GM19467 (cell line): ENCODE data around the gene CISTR.
"Not testable (repeated sequence)": the region's sequence is repeated elsewhere in the genome, so short reads cannot be mapped to it uniquely, and the experiment has no call there.

Experiments
- ATAC-seq: cut with Tn5 transposase; IDR thresholded peaks from one replicate; pipeline ENCODE4 v1.9.1; 2021; ENCODE audit warnings: mild to moderate bottlenecking, moderate library complexity; ENCODE audit not compliant: unreplicated experiment

CISTR gene

DNA sequence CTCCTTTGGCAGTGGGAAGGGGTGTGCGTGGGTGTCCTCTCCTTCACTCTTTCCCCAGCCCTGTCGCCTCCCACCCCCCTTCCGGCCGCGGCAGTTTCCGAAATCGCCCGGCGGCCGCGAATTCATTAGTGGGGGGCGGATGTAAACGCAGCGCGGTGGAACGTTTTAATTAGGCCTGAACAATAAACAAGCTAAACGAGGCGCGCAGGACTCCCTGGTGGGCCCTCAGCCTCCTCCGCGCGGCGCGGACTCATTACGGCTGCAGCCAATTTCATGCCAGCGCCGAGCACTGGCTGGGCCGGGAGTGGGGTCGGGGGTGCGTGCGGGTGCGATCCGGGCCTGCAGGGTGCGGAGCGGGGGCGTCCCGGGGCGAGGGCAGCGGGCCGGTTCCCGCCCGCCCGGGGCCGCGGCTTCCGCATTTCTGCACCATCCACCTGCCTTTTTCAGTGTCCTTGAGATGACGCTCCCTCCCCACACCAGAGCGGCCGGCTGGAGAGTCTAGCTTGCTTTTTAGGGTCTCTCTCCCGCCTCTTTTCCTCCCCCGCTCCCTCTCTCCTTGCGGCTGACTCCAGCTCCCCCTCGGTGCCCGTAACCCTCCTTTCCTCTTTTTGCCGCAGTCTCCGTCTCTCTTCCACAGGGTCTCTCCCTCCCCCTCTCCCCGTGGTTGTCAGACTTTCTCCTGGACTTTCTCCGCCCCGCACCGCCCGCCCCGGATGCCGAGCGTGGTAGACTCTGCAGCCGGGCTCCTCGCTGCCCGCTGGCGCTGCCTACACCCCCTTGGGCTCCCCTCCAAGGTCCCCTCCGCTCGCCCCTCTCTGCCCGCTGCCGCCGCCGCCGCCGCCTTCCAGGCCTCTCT, at the start of gene CISTR:
TSS of gene CISTR (minus strand) at position 644 of the 856 bp plus-strand sequence.
- ATAC-seq = no peak

GRCh38 chr12:53798575-53798974, 46.8 kb upstream of the CISTR start:
- ATAC-seq = no peak

- ATAC-seq = no peak
Measured at GRCh38 chr12:53795927-53796326, 44.1 kb upstream of the CISTR start.

DNA sequence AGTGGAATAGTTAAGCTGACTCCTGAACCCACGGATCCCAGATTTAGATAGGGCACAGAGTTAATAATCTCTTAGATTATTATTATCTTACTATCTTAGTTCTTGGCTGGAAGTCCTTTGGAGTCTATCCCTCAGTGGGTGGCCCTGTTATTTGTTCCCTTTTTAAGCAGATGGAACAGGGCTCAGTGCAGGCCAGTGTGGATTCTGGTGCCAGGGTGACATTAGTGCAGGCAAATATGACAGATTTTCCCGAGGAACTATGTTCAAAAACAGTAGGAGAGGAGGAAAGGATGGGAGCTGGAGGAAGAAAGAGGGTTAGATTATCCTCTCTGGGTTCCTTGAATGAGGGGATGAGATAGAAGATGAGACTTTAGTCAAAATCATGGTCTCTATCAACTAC, 41.4 kb upstream of the CISTR start:
- no peak for ATAC-seq

GRCh38 chr12:53791735-53792326, 40.1 kb upstream of the CISTR start:
- no peak for ATAC-seq

GRCh38 chr12:53789570-53789969, 37.8 kb upstream of the CISTR start:
- no peak for ATAC-seq

DNA sequence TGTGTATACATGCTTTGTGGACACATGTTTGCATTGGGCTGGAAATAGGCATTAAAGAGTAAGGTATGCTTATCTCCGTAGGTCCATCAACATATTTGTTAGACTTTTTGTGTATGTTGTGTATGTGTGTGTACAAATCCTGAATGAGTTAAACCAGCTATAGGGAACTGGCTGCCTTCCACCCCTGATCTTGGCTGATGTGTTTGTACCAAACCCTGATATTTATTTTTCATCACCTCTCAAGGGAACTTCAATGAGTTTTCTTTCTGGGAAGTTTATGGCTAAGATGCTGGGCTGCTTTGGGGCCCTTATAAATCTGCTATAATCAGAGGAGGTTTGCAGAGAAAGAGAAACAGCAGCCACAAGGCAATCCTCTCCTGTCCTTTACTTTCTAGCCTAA, 37.1 kb upstream of the CISTR start:
- no peak for ATAC-seq

DNA sequence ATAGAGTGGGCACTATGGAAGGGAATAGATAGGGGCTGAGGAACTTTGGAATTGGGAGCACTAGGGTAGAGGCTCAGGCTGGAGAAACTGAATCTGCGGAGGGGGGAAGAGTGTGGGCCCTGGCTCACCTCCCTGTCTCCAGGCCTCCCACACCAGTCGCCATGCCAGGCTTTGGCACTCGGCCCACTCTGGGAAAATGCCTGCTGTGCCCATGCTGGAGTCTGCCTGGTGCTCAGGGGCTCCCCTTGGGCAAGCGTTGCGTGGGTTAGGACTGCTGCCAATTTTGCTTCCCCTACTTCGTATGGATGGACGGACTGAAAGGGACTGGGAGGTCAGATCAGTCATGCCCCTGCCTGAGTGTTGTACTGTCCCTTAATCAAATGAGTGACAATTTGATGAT, 34.6 kb upstream of the CISTR start:
- no peak for ATAC-seq

- no peak for ATAC-seq
Measured at GRCh38 chr12:53785161-53785560, 33.4 kb upstream of the CISTR start.

GRCh38 chr12:53782093-53782703, 30.4 kb upstream of the CISTR start:
- no peak for ATAC-seq

DNA sequence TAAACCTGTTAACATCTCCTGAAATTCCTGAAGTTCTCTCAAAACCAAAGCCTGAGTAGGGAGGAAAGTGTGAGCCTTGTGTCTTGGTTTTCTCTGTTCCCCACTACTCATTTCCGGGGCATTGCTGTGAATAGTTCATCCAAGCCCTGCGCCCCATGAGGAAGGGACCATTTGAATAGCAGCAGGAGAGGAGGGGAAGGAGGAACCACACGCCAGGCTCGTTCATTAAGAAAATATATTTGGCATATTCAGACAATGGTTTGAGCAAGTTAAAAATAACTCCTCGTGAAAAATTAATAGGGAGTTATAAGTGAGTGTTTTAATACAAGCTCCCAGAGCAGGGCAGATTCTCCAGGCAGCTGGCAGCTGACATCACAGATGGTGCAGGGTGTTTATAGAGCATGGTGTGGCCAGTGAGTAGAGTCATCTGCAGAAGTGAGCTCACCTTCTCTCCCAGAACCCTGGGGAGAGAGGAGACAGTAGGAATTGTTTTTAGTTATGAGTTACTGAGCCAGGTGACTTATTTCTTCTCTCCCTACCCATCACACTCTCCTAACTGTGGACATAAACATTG, 29.5 kb upstream of the CISTR start:
- ATAC-seq = no peak

DNA sequence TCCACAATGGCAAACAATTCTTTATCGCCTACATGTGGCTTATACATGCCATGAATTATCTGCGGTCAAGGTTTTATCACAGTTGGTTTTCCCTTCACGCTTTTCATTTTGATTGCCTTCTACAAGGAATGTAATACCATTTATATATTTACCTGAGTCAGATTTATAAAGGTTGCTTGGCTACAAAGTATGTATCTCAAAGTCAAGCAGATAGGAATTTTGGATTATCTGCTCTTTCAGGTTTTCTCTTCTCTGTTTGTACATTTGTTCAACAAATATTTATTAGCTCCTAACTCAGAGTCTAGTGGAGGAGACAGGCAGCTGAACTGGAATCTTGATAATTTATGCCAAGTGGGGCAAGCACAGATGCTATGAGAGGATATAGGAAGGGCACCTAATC, 28.5 kb upstream of the CISTR start:
- no peak for ATAC-seq

- ATAC-seq = not testable (repeated sequence)
Measured at GRCh38 chr12:53779679-53780078, 27.9 kb upstream of the CISTR start.

DNA sequence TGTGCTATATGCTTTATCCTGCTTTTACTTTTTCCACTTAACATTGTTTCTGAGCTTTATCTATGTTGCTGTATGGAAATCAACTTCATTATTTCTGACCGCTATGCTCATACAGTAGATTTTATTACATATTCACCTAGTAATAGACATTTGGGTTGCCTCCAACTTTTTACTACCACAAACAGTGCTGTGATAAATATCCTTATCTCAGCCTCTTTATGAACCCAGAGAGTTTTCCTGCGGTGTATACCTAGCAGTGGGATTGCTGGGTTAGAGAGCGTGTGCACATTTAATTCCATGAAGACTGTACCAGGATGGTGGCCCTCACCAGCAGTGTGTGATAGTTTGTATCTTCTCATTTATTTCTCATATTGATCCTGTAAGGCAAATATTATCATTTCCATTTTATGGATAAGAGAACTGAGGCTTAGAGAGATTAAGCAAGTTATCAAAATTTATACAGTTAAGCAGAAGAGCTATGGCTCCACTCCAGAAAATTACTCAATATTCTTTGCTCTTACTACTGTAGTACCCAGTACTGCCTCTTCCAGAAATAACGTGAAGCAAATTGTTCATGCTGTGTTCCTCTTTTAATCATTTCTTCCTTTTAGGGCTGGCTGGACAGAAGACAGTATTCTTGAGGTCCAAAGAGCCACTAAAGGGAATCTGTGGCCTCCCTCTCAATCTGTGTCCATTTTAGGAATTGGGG, 26.3 kb upstream of the CISTR start:
- no peak for ATAC-seq

DNA sequence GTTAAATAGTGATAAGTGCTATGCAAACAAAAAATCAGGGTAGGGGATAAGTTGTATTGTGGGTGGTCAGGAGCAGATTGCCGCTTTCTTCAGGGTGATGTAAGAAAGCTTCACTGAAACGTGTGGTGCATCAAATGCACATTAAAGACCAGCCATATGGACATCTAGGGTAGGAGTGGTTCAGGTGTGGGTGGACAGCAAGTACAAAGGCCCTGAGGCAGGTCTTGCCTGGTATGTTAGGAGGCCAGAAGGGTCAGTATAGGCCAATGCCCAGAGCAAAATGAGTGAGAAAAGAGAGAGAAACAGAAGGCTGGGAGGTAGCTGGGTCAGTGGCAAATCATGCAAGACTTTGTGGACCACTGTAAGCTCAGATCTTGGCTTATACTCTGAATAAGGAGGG, 25.6 kb upstream of the CISTR start:
- no peak for ATAC-seq

DNA sequence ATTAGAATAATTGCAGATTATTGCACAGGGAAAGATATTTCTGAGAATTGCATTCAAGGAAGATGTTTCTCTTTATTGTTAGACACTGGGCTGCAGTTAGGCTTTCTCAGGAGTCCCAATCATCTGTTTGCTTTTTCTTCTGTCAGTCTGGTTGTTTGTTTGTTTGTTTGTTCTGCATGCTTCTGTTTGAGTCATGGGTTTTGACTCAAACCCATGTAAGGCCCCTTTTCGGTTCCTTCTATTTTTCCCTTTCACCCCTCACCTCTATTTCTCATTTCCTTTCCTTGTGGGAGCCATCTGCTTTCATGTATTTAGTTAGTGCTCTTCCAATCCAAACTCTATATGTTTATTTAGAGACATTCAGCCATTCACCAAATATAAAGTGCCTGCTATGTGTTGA, 25.1 kb upstream of the CISTR start:
- no peak for ATAC-seq

- ATAC-seq = no peak
Measured at GRCh38 chr12:53775478-53776145, 23.8 kb upstream of the CISTR start.

- ATAC-seq = no peak
Measured at GRCh38 chr12:53770281-53770680, 18.5 kb upstream of the CISTR start.

GRCh38 chr12:53768976-53769375, 17.2 kb upstream of the CISTR start:
- no peak for ATAC-seq

- ATAC-seq = no peak
Measured at GRCh38 chr12:53766881-53767280, 15.1 kb upstream of the CISTR start.

- no peak for ATAC-seq
Measured at GRCh38 chr12:53765891-53766290, 14.1 kb upstream of the CISTR start.
